H1 (cell line): ENCODE data around the gene DNAJB11. TPM values are rescaled to one million over a fixed set of nuclear protein-coding genes. Genes with fewer than 3 reads are reported as not detected.
A peak's percentile ranks its signal among the peaks of the same experiment; 100 is the strongest.

Experiments used
- CTCF ChIA-PET: fragments of 300-600 bp; sonication (Branson Sonifier 250); formaldehyde crosslinking; loops from one replicate; lab custom pipeline; 2021; ENCODE audit not compliant: partially characterized antibody; lab: Charles Lee
- POLR2A ChIA-PET: fragments of 300-600 bp; sonication (Branson Sonifier 250); formaldehyde crosslinking; loops from one replicate; lab custom pipeline; 2021; ENCODE audit warnings: inconsistent platforms; ENCODE audit not compliant: partially characterized antibody; lab: Charles Lee
- DNase-seq, 2 experiments: peaks; one replicate each; pipeline versions ENCODE4 v3.0.0 to v3.0.0-alpha.2; 2010 to 2022; ENCODE audit warnings: low spot score in 2 of 2, low read depth in 1 of 2, mixed read lengths in 1 of 2
- FAIRE-seq: peaks from 2 replicates; lab custom pipeline; 2011; peaks lifted over from hg19 to GRCh38; lab: Jason Lieb, UNC
- H2AFZ ChIP-seq: 2 replicates; pipeline ENCODE4 v1.8.1; 2012; ENCODE audit warnings: low read length, inconsistent platforms
- H2AK5ac ChIP-seq: 2 replicates; pipeline ENCODE4 v1.6.1; 2013; ENCODE audit warnings: low read depth, low read length
- H2BK120ac ChIP-seq: replicated peaks from 2 replicates; pipeline ENCODE3; 2013; ENCODE audit warnings: low read depth, low read length, inconsistent platforms
- H2BK12ac ChIP-seq: 2 replicates; pipeline ENCODE4 v1.6.1; 2013; ENCODE audit warnings: low read depth, low read length
- H2BK15ac ChIP-seq: 2 replicates; pipeline ENCODE4 v1.6.1; 2013; ENCODE audit warnings: low read length
- H2BK20ac ChIP-seq: 2 replicates; pipeline ENCODE4 v1.6.1; 2013; ENCODE audit warnings: low read length
- H2BK5ac ChIP-seq: 2 replicates; pipeline ENCODE4 v1.6.1; 2013; ENCODE audit warnings: low read depth, low read length
- H3K14ac ChIP-seq: 2 replicates; pipeline ENCODE4 v1.6.1; 2013; ENCODE audit warnings: inconsistent platforms; ENCODE audit not compliant: insufficient read length
- H3K18ac ChIP-seq: 2 replicates; pipeline ENCODE4 v1.6.1; 2013; ENCODE audit warnings: low read length; ENCODE audit errors: extremely low read depth
- H3K23ac ChIP-seq: 2 replicates; pipeline ENCODE4 v1.6.1; 2013; ENCODE audit warnings: inconsistent platforms; ENCODE audit not compliant: insufficient read length
- H3K23me2 ChIP-seq: 2 replicates; pipeline ENCODE4 v1.6.1; 2013; ENCODE audit warnings: low read depth, low read length
- H3K27ac ChIP-seq: 2 replicates; pipeline ENCODE4 v1.6.1; 2011; ENCODE audit warnings: low read depth, low read length, inconsistent platforms
- H3K27me3 ChIP-seq, 4 experiments: replicated peaks in 1 of 4; 1 replicate in 1 of 4; 2 replicates in 3 of 4; pipeline versions ENCODE4 v1.6.1 to v1.8.1; 2011 to 2013; ENCODE audit warnings: low read length in 3 of 4, mild to moderate bottlenecking in 3 of 4, inconsistent platforms in 2 of 4, mixed read lengths in 2 of 4, moderate library complexity in 1 of 4; ENCODE audit not compliant: control insufficient read depth in 3 of 4, insufficient read depth in 3 of 4; ENCODE audit errors: extremely low read depth in 1 of 4
- H3K36me3 ChIP-seq, 4 experiments: 2 replicates each; pipeline versions ENCODE4 v1.6.1 to v1.8.1; 2011 to 2013; ENCODE audit warnings: mild to moderate bottlenecking in 4 of 4, low read length in 3 of 4, moderate library complexity in 2 of 4, control low read depth in 1 of 4, inconsistent platforms in 1 of 4; ENCODE audit not compliant: insufficient read depth in 4 of 4, control insufficient read depth in 2 of 4
- H3K4ac ChIP-seq: replicated peaks from 2 replicates; pipeline ENCODE3; 2013; ENCODE audit warnings: low read length, low read depth, mixed read lengths, inconsistent platforms; ENCODE audit not compliant: insufficient read length
- H3K4me1 ChIP-seq, 4 experiments: replicated peaks in 1 of 4; 1 replicate in 1 of 4; 2 replicates in 3 of 4; pipeline versions ENCODE4 v1.6.1 to v1.8.1; 2011 to 2013; ENCODE audit warnings: low read length in 3 of 4, inconsistent platforms in 2 of 4, mixed read lengths in 1 of 4; ENCODE audit not compliant: insufficient read depth in 4 of 4, control insufficient read depth in 3 of 4
- H3K4me2 ChIP-seq, 2 experiments: 2 replicates each; pipeline versions ENCODE4 v1.6.1 to v1.8.1; 2011 to 2013; ENCODE audit warnings: low read depth in 2 of 2, low read length in 2 of 2, control low read depth in 1 of 2, inconsistent platforms in 1 of 2, mild to moderate bottlenecking in 1 of 2; ENCODE audit not compliant: insufficient read depth in 1 of 2
- H3K4me3 ChIP-seq, 4 experiments: fragments of 200-600, 300-600 bp in 1 of 4; sonication (generic), shearing (Covaris generic), sonication (Bioruptor Twin) in 1 of 4; 2 replicates each; pipeline versions ENCODE4 v1.5.1 to v1.8.1; 2011 to 2016; ENCODE audit warnings: low read length in 4 of 4, low read depth in 3 of 4, control low read depth in 2 of 4, inconsistent platforms in 2 of 4, mild to moderate bottlenecking in 2 of 4, mixed read lengths in 1 of 4, moderate library complexity in 1 of 4; ENCODE audit not compliant: insufficient read depth in 2 of 4; ENCODE audit errors: extremely low read depth in 1 of 4
- H3K56ac ChIP-seq: replicated peaks from 2 replicates; pipeline ENCODE3; 2013; ENCODE audit warnings: low read depth, mild to moderate bottlenecking, mixed read lengths, low read length, inconsistent platforms; ENCODE audit not compliant: insufficient read length
- H3K79me1 ChIP-seq: 2 replicates; pipeline ENCODE4 v1.6.1; 2013; ENCODE audit warnings: low read depth, low read length, control low read depth
- H3K79me2 ChIP-seq, 2 experiments: 2 replicates each; pipeline versions ENCODE4 v1.6.1 to v1.8.1; 2012 to 2013; ENCODE audit warnings: low read length in 2 of 2, mild to moderate bottlenecking in 2 of 2, inconsistent platforms in 1 of 2; ENCODE audit not compliant: insufficient read depth in 2 of 2, control insufficient read depth in 1 of 2
- H3K9ac ChIP-seq, 4 experiments: replicated peaks in 1 of 4; 1 replicate in 1 of 4; 2 replicates in 3 of 4; pipeline versions ENCODE4 v1.6.1 to v1.8.1; 2011 to 2013; ENCODE audit warnings: low read depth in 3 of 4, low read length in 3 of 4, control low read depth in 2 of 4, mild to moderate bottlenecking in 2 of 4, moderate library complexity in 2 of 4, inconsistent platforms in 1 of 4; ENCODE audit errors: extremely low read depth in 1 of 4
- H3K9me3 ChIP-seq, 2 experiments: 2 replicates each; pipeline versions ENCODE4 v1.6.1 to v1.8.1; 2012 to 2013; ENCODE audit warnings: mild to moderate bottlenecking in 2 of 2, moderate library complexity in 2 of 2, control low read depth in 1 of 2, inconsistent platforms in 1 of 2, low read depth in 1 of 2, low read length in 1 of 2, mixed read lengths in 1 of 2; ENCODE audit not compliant: insufficient read depth in 2 of 2
- H4K20me1 ChIP-seq, 2 experiments: replicated peaks in 1 of 2; 2 replicates each; pipeline versions ENCODE3 to v1.8.1; 2011 to 2013; ENCODE audit warnings: inconsistent platforms in 2 of 2, low read length in 2 of 2, mild to moderate bottlenecking in 1 of 2; ENCODE audit not compliant: insufficient read depth in 2 of 2, control insufficient read depth in 1 of 2
- H4K5ac ChIP-seq: 2 replicates; pipeline ENCODE4 v1.6.1; 2013; ENCODE audit warnings: low read length, low read depth, mixed read lengths, inconsistent platforms; ENCODE audit not compliant: insufficient read length
- H4K8ac ChIP-seq: 2 replicates; pipeline ENCODE4 v1.8.0; 2013; ENCODE audit warnings: mild to moderate bottlenecking, moderate library complexity, low read length, inconsistent platforms; ENCODE audit not compliant: insufficient read depth; ENCODE audit errors: extremely low read depth
- H4K91ac ChIP-seq: replicated peaks from 2 replicates; pipeline ENCODE3; 2013; ENCODE audit warnings: low read length, mixed read lengths, inconsistent platforms; ENCODE audit not compliant: insufficient read length
- ASH2L ChIP-seq: fragments of 200-600, 300-600 bp; sonication (generic); IDR thresholded peaks from one replicate; pipeline ENCODE4 v1.7.1; 2017; ENCODE audit warnings: low read length
- CBX8 ChIP-seq: fragments of 300-800, 300-1000 bp; sonication (generic); IDR thresholded peaks from 2 replicates; pipeline ENCODE4 v1.7.1; 2016; ENCODE audit warnings: low read depth, low read length, borderline replicate concordance
- CHD2 ChIP-seq: IDR thresholded peaks from 2 replicates; pipeline ENCODE4 v1.6.1; 2012; ENCODE audit warnings: low read length, improper control_type of control experiment
- NRF1 ChIP-seq: IDR thresholded peaks from 2 replicates; pipeline ENCODE4 v1.6.1; 2011; ENCODE audit warnings: mild to moderate bottlenecking, low read depth, low read length, improper control_type of control experiment
- POU5F1 ChIP-seq: IDR thresholded peaks from 2 replicates; pipeline ENCODE4 v1.6.1; 2011; ENCODE audit warnings: low read depth, mild to moderate bottlenecking, low read length, moderate library complexity
- RFX5 ChIP-seq: IDR thresholded peaks from 2 replicates; pipeline ENCODE4 v1.6.1; 2011; ENCODE audit warnings: low read depth, low read length, improper control_type of control experiment, borderline replicate concordance
- SP1 ChIP-seq: IDR thresholded peaks from 2 replicates; pipeline ENCODE4 v1.6.1; 2011; ENCODE audit warnings: low read depth, low read length
- SP2 ChIP-seq: IDR thresholded peaks from 2 replicates; pipeline ENCODE4 v1.6.1; 2012; ENCODE audit warnings: mild to moderate bottlenecking, low read length, inconsistent platforms
- SUZ12 ChIP-seq: fragments of 200-600 bp; sonication (generic); IDR thresholded peaks from 2 replicates; pipeline ENCODE4 v1.6.1; 2012; ENCODE audit warnings: mild to moderate bottlenecking, inconsistent platforms, low read length, moderate library complexity, mixed read lengths
- WGBS, 2 experiments: shearing (Covaris generic) in 1 of 2; methylation state at CpG; one replicate each; pipeline versions ENCODE4 v1.1.6 to v1.1.7; 2013 to 2015; ENCODE audit warnings: low lambda C conversion rate in 2 of 2, mixed read lengths in 2 of 2, inconsistent platforms in 1 of 2, low coverage in 1 of 2, missing lambda C conversion rate in 1 of 2; ENCODE audit not compliant: insufficient replicate concordance in 2 of 2, insufficient coverage in 1 of 2, insufficient read length in 1 of 2; ENCODE audit errors: extremely low coverage in 1 of 2, missing lambda C conversion rate in 1 of 2; 5-methylcytosine and 5-hydroxymethylcytosine counted together
- polyA plus RNA-seq, 7 experiments: library from polyadenylated mRNA; depleted of rRNA in 3 of 7; stranded (reverse) in 5 of 7; unstranded in 2 of 7; fragments of >200 nt in 5 of 7; fragments of 200-250 nt in 2 of 7; gene quantifications; 1 replicate in 5 of 7; 2 replicates in 1 of 7; 4 replicates in 1 of 7; pipeline versions ENCODE4 v1.2.1 to v1.2.3, GENCODE V29; 2011 to 2013; ENCODE audit warnings: missing spikeins in 2 of 7, mixed read lengths in 2 of 7
- total RNA-seq: library from RNA; stranded (reverse); fragmentation: NEBNext Ultra II Directional; extraction: Animal tissue kit (Norgen Biotek cat#: 25700); gene quantifications from 2 replicates; pipeline ENCODE4 v1.2.1, GENCODE V29; 2021
- TF ChIP-seq, protein P1 (sequence below): IDR thresholded peaks from 2 replicates; pipeline ENCODE4 v1.6.1; 2012; ENCODE audit warnings: low read length, inconsistent platforms

Gene DNAJB11
- total and polyA plus RNA-seq, 2 of the 8 experiments (the other 6 are each of a cell fraction or from before 2014, with no cell fraction given) = 14.6 to 63.9 TPM

DNA sequence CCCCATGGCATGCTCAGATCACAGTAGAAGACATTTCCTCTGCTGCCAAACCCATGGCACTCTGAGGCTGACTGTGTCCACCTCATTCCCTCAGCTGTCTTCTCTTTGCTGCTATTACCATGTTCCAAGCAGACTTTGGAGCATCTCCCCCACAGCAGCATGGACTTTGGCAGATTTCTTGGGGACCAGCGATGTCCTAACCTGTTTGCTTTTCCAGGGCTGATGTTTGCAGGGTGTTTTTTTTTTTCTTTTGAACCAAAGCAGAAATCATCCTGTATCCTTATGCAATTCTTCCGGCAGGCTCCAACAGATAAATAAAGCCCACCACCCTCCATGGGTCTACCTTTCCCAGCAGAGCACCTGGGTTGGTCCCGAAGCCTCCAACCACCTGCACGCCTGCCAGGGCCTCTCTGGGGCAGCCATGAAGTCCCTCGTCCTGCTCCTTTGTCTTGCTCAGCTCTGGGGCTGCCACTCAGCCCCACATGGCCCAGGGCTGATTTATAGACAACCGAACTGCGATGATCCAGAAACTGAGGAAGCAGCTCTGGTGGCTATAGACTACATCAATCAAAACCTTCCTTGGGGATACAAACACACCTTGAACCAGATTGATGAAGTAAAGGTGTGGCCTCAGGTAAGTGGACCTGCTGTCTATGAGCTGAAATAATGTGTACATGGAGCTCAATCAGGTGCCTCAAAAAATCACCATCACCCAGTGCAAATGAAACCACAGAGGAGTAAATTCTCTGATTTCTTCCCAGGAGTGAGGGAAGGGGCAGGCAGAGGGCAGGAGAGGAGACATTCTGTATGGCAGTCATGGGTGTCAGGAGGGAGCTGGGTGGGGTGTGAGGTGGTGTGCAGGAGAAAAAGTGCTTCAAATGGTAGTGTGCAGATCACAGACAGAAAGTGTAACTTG lies 42.5 kb downstream of the DNAJB11 start, which contains the start of gene AHSG:
AHSG (plus strand) TSS at position 340 of the 916 bp plus-strand sequence; CDS start at position 422, 82 bp downstream.
- CTCF ChIA-PET = interaction anchor here (1.0 to 12.9 kb wide), 9 partner anchors 12 to 155 kb away, joined by 3 to 333 read pairs (median 35); no protein-coding TSS in a partner anchor
- no peak for FAIRE-seq
- TF ChIP-seq POU5F1 = no peak
- no peak for TF ChIP-seq CHD2
- TF ChIP-seq, protein P1, sequence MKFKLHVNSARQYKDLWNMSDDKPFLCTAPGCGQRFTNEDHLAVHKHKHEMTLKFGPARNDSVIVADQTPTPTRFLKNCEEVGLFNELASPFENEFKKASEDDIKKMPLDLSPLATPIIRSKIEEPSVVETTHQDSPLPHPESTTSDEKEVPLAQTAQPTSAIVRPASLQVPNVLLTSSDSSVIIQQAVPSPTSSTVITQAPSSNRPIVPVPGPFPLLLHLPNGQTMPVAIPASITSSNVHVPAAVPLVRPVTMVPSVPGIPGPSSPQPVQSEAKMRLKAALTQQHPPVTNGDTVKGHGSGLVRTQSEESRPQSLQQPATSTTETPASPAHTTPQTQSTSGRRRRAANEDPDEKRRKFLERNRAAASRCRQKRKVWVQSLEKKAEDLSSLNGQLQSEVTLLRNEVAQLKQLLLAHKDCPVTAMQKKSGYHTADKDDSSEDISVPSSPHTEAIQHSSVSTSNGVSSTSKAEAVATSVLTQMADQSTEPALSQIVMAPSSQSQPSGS = no peak
- TF ChIP-seq SUZ12 = no peak
- TF ChIP-seq SP2 = no peak
- no peak for TF ChIP-seq NRF1
- TF ChIP-seq RFX5 = no peak
- TF ChIP-seq SP1 = no peak
- TF ChIP-seq ASH2L = no peak
- no peak for TF ChIP-seq CBX8

More for the DNA sequence above, 42.5 kb downstream of the DNAJB11 start, which contains the start of gene AHSG:
- no peak within 1 kb of the TSS for H3K18ac ChIP-seq
- no peak within 1 kb of the TSS for H2AFZ ChIP-seq
- peaks cover 0 to 7% (median 6%) of the 10 kb centered on the region in 4 experiments; a peak in 6 of 7 replicates for H3K4me1 ChIP-seq
- no peak within 1 kb of the TSS for H3K14ac ChIP-seq
- H2BK12ac ChIP-seq = no peak within 1 kb of the TSS; the same call in 1 of the 2 replicates
- no peaks in the 10 kb centered on the region for H3K9me3 ChIP-seq
- POLR2A ChIA-PET = interaction anchor here (1.7 to 6.2 kb wide), 2 partner anchors 172 to 178 kb away, joined by 4 to 87 read pairs; partner anchors contain the start of gene EIF4A2
- no peak within 1 kb of the TSS for H2AK5ac ChIP-seq
- 0 out of 2 replicates have a peak within 1 kb of the TSS, but pooled peaks have one; percentile 14 for H2BK15ac ChIP-seq
- H2BK20ac ChIP-seq = no peak within 1 kb of the TSS
- no peak for DNase-seq
- no peak within 1 kb of the TSS for H2BK5ac ChIP-seq
- H4K91ac ChIP-seq = no peak within 1 kb of the TSS
- no peaks in the 10 kb centered on the region for H3K27me3 ChIP-seq
- no peak within 1 kb of the TSS; the same call in 1 of the 2 replicates for H4K8ac ChIP-seq
- no peaks in the 10 kb centered on the region for H3K36me3 ChIP-seq
- H3K79me2 ChIP-seq = no peaks in the 10 kb centered on the region
- H3K79me1 ChIP-seq = no peaks in the 10 kb centered on the region
- H3K23ac ChIP-seq = no peak within 1 kb of the TSS
- no peak within 1 kb of the TSS for H3K9ac ChIP-seq
- H3K23me2 ChIP-seq = no peaks in the 10 kb centered on the region
- H3K4ac ChIP-seq = no peak within 1 kb of the TSS
- H4K20me1 ChIP-seq = no peaks in the 10 kb centered on the region
- WGBS, 2 experiments = 82% methylated on average over 7 of the region's 7 CpGs; no CpG with 5 or more reads in 1 of the 2 experiments
- no peak within 1 kb of the TSS for H3K56ac ChIP-seq
- no peak within 1 kb of the TSS for H3K27ac ChIP-seq
- no peak within 1 kb of the TSS for H3K4me2 ChIP-seq
- H4K5ac ChIP-seq = no peak within 1 kb of the TSS
- H2BK120ac ChIP-seq = no peak within 1 kb of the TSS
- no peak within 1 kb of the TSS for H3K4me3 ChIP-seq
